Gastroesophageal sphincter (tissue), 4 donors: ENCODE results near the gene MPP2. TPM values are rescaled to one million over a fixed set of nuclear protein-coding genes. Genes with fewer than 3 reads are reported as not detected.

Experiments
- ATAC-seq: fragments of 150-250 bp; one replicate; pipeline ENCODE4 v1.9.1; 2016; ENCODE audit warnings: mild to moderate bottlenecking, moderate library complexity
- H3K27ac ChIP-seq, 4 donors: fragments of 200-600 bp; sonication (generic) in 3 of 4; 1 replicate in 3 of 4; 2 replicates in 1 of 4; pipeline ENCODE4 v1.5.1; 2016 to 2019
- H3K27me3 ChIP-seq: fragments of 200-600 bp; sonication (generic); one replicate; pipeline ENCODE4 v1.5.1; 2019
- H3K36me3 ChIP-seq, 2 donors: fragments of 200-600 bp; sonication (generic); one replicate each; pipeline ENCODE4 v1.5.1; 2019; ENCODE audit warnings: control low read depth in 1 of 2
- H3K4me1 ChIP-seq, 3 donors: fragments of 200-600 bp; sonication (generic); 1 replicate in 2 of 3; 2 replicates in 1 of 3; pipeline ENCODE4 v1.5.1; 2016 to 2019; ENCODE audit warnings: control low read depth in 2 of 3
- H3K4me3 ChIP-seq, 2 donors: fragments of 200-600 bp; sonication (generic); one replicate each; pipeline ENCODE4 v1.5.1; 2019; ENCODE audit warnings: mild to moderate bottlenecking in 1 of 2, moderate library complexity in 1 of 2
- H3K9me3 ChIP-seq, 3 donors: fragments of 200-600 bp; sonication (generic); one replicate each; pipeline ENCODE4 v1.5.1; 2017 to 2019; ENCODE audit warnings: control low read depth in 2 of 3
- EP300 ChIP-seq: sonication (generic); formaldehyde crosslinking; IDR thresholded peaks from one replicate; pipeline ENCODE4 v1.6.1; 2017; ENCODE audit warnings: antibody characterized with exemption, mild to moderate bottlenecking
- POLR2A ChIP-seq, 2 donors: fragments of 450-650 bp; IDR thresholded peaks; one replicate each; pipeline ENCODE4 v1.6.1; 2017; ENCODE audit warnings: antibody characterized with exemption in 2 of 2, mild to moderate bottlenecking in 2 of 2, moderate library complexity in 1 of 2
- POLR2AphosphoS5 ChIP-seq: sonication (generic); formaldehyde crosslinking; IDR thresholded peaks from one replicate; pipeline ENCODE4 v1.6.1; 2017; ENCODE audit warnings: antibody characterized with exemption
- WGBS, 2 donors: methylation state at CpG; one replicate each; pipeline ENCODE4 v1.1.5; 2018; ENCODE audit warnings: low coverage in 1 of 2; 5-methylcytosine and 5-hydroxymethylcytosine counted together
- total RNA-seq, 4 donors: library from RNA; depleted of rRNA; stranded (reverse); fragments of >200 nt; gene quantifications; one replicate each; pipeline ENCODE4 v1.1.0, GENCODE V29; 2016
- TF ChIP-seq, protein P1 (sequence below), 4 experiments: fragments of 200-600 bp in 2 of 4; fragments of 450-650 bp in 2 of 4; sonication (generic) in 1 of 4; IDR thresholded peaks; one replicate each; pipeline ENCODE4 v1.5.1; 2017 to 2019; ENCODE audit warnings: antibody characterized with exemption in 4 of 4, mild to moderate bottlenecking in 2 of 4, moderate library complexity in 2 of 4

Gene MPP2
- total RNA-seq, 4 donors from 2014 or later = 6.3 to 20.9 (median 15.1) TPM

DNA sequence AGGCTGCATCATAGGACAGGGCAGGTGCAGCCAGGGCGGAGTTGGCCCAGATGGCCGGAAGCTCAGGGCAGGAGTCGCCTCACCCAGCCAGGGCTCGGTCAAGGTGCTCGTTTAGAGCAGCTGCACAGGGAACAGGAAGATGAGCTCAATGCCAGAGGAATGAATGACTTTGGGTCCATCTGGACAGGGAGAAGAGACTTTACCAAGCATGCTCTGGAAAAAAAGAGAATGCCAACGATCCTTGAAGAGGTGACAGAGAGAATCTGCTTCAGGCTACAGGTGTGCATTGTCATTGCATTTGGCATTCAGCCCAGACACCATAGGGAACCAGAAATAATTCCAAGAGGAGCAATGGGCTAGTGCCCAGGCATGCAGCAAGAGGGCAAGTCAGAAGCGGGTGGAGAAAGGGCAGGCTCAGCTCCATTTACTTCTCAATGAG, 67.6 kb downstream of the MPP2 start:
- Histone ChIP-seq H3K4me1 (peaks cover 0 to 18% (median 0%) of the 10 kb centered on the region in 3 donors), H3K27me3 (no peaks in the 10 kb centered on the region), H3K4me3 (no peak overlapping the region), H3K36me3 (no peaks in the 10 kb centered on the region), H3K27ac (no peak overlapping the region), H3K9me3 (no peaks in the 10 kb centered on the region)
- 52 to 55% methylated on average over 7 of the region's 7 CpGs for WGBS, 2 donors
- TF ChIP-seq POLR2AphosphoS5 (no peak), EP300 (no peak), POLR2A (IDR thresholded peaks at IDR 0.05) (no peak)
- TF ChIP-seq, protein P1, sequence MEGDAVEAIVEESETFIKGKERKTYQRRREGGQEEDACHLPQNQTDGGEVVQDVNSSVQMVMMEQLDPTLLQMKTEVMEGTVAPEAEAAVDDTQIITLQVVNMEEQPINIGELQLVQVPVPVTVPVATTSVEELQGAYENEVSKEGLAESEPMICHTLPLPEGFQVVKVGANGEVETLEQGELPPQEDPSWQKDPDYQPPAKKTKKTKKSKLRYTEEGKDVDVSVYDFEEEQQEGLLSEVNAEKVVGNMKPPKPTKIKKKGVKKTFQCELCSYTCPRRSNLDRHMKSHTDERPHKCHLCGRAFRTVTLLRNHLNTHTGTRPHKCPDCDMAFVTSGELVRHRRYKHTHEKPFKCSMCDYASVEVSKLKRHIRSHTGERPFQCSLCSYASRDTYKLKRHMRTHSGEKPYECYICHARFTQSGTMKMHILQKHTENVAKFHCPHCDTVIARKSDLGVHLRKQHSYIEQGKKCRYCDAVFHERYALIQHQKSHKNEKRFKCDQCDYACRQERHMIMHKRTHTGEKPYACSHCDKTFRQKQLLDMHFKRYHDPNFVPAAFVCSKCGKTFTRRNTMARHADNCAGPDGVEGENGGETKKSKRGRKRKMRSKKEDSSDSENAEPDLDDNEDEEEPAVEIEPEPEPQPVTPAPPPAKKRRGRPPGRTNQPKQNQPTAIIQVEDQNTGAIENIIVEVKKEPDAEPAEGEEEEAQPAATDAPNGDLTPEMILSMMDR (IDR thresholded peaks at IDR 0.05) = no peak
- no peak for ATAC-seq

DNA sequence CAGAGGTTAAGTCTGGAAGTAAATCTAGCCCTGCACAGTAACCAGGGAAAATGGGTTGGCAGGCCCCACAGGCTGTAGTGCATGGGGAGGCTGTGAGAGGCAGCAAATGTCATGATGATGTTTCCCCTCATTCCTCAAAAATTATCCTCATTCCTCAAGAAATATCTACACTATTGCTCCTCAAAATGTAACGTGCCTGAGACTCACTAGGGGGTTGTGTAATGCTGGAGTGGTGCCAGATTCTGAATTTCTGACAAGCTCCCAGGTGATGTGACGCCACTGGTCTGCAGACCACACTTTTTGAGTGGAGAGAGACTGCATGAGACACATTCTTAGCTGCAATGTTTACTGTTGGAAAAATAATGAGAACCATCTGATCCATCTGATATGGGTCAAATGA, 73.2 kb downstream of the MPP2 start:
- Histone ChIP-seq H3K4me1 (peaks cover 0 to 30% (median 6%) of the 10 kb centered on the region in 3 donors), H3K4me3 (no peak overlapping the region), H3K27me3 (no peaks in the 10 kb centered on the region), H3K36me3 (peaks cover 0 to 23% of the 10 kb centered on the region in 2 donors), H3K27ac (no peak overlapping the region), H3K9me3 (no peaks in the 10 kb centered on the region)
- TF ChIP-seq, protein P1 (IDR thresholded peaks at IDR 0.05) = no peak
- TF ChIP-seq POLR2A (IDR thresholded peaks at IDR 0.05) (no peak), POLR2AphosphoS5 (no peak), EP300 (no peak)
- peak; percentile 63 for ATAC-seq
- WGBS, 2 donors = 20 to 72% methylated on average over 1 to 2 of the region's 2 CpGs

DNA sequence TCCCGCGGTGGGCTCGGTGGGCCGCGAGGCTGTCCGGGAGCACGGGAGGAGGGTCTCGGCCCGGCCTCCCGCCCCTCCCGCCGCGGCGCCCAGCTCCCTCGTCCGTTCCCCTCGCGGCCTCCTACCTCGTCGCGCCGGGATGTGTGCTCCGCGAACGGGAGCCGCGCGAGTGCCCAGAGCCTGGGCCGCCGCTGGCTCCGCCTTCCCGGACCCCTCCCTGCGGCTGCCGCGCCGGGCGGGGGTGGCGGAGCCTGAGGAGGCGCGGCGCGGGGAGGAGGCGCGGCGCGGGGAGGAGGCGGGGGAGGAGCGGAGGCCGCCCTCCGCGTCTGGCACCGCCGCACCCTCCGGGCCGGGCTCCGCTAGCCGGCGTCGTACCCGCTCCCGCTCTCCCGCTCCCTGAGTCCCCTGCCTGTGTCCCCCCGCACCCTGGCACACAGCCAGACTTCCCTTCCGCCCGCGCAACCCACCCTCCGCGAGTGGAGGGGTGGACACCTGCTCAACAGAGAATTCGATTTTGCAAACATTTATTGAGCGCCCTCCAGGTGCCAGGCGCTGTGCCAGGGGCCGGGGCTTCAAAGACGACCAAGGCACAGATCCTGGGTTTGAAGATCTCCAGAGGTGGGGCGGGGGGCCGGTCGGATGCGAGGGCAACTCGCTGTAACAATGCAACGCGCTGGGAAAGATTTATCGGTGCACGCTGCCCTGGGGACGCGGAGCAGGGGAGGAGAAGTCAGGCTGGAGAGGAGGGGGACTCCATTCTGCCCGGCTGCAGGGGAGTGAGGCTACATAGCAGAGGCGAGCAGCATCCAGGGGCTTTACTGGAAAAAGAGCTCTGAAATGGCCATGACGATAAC, 74.1 kb downstream of the MPP2 start, which contains the start of gene MPP3:
MPP3 (minus strand) TSS at position 171 of the 854 bp plus-strand sequence. CDS start 1,240 bp downstream, outside the sequence.
- H3K4me3 ChIP-seq = peak within 1 kb of the TSS; percentile 50 to 95
- no peaks in the 10 kb centered on the region for H3K9me3 ChIP-seq
- 0 to 5% methylated on average over 3 to 11 of the region's 87 CpGs for WGBS, 2 donors
- H3K4me1 ChIP-seq = peaks cover 0 to 30% (median 6%) of the 10 kb centered on the region in 3 donors
- H3K27me3 ChIP-seq = no peaks in the 10 kb centered on the region
- peak within 1 kb of the TSS in 3 of 4 donors; percentile 72 to 88 (median 79) for H3K27ac ChIP-seq
- TF ChIP-seq EP300 = no peak
- peak; percentile 37 to 60 for TF ChIP-seq POLR2A (IDR thresholded peaks at IDR 0.05)
- TF ChIP-seq, protein P1 (IDR thresholded peaks at IDR 0.05) = peak in 1 of 4 experiments; percentile 7
- TF ChIP-seq POLR2AphosphoS5 = peak; percentile 55
- ATAC-seq = peak; percentile 94
- peaks cover 0 to 32% of the 10 kb centered on the region in 2 donors for H3K36me3 ChIP-seq

DNA sequence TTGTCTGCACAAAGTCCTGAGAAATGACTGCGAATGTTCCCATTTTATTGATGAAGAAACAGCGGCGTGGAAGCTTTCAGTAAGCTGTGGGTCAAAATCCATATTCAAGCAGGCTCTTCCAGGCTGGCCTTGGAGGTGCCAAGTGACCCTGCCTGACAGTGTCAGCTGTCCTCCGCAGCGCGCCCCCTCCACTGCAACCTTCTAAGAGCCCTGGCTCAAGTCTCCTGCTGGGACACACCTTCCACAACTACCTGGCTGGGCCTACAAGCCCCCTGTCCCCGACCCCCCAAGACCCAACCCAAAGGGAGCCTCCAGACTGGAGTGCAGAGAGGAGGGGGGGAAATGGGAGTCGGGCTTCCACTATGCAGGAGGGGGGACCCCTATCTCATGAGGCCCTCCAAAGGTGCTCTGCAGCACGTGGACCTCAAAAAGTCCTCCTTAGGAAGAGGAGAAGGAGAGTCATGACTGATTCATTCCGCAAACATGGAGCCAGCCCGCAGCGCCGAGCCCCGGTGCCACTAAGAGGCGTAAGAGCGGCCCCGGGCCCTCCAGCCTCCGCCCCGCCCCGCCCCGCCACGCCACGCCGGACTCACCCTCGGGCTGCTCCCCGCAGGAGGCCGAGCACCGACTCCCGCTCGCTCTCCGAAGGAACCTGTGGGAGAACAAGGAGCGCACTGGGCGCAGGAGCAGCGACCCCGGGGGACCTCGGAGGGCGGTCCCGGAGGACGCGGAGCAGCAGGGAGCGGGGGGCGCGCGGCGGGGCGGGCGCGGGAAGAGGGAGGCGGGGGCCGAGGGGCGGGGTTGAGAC, 75.0 kb downstream of the MPP2 start:
- TF ChIP-seq POLR2AphosphoS5 = no peak
- TF ChIP-seq POLR2A (IDR thresholded peaks at IDR 0.05) = no peak
- TF ChIP-seq, protein P1 (IDR thresholded peaks at IDR 0.05) = no peak
- TF ChIP-seq EP300 = no peak
- Histone ChIP-seq H3K9me3 (no peaks in the 10 kb centered on the region), H3K27me3 (no peaks in the 10 kb centered on the region), H3K4me1 (peaks cover 0 to 30% (median 6%) of the 10 kb centered on the region in 3 donors), H3K4me3 (peak overlapping the region; percentile 50 to 95), H3K36me3 (peaks cover 0 to 41% of the 10 kb centered on the region in 2 donors), H3K27ac (peak overlapping the region in 3 of 4 donors; percentile 72 to 88 (median 79))
- WGBS, 2 donors = 79 to 100% methylated on average over 1 to 5 of the region's 51 CpGs
- peak; percentile 72 for ATAC-seq
